Measurements from ENCODE around the gene TMCO4. TPM values are rescaled to one million over a fixed set of nuclear protein-coding genes. Genes with fewer than 3 reads are reported as not detected.
A peak's percentile ranks its signal among the peaks of the same experiment; 100 is the strongest.

The TMCO4 gene
- total RNA-seq, 1 donor, result 27.5 TPM

GRCh38 chr1:19773485-19773884 lies 26.2 kb downstream of the TMCO4 start:
- no peak for TF ChIP-seq CTCF (IDR thresholded peaks at IDR 0.05; ENCODE audit: extremely low read depth, low read depth, low read length)
- no peak overlapping the region for H2AFZ ChIP-seq (ENCODE audit: low read length)

GRCh38 chr1:19772053-19772452 lies 27.7 kb downstream of the TMCO4 start:
- H3K9me3 ChIP-seq (ENCODE audit: low read depth, low read length), result no peaks in the 10 kb centered on the region
- no peaks in the 10 kb centered on the region for H4K20me1 ChIP-seq (ENCODE audit: insufficient read depth, low read length)
- no peaks in the 10 kb centered on the region for H3K27me3 ChIP-seq (ENCODE audit: insufficient read depth, low read length)
- peaks cover 6% of the 10 kb centered on the region for H3K36me3 ChIP-seq (ENCODE audit: insufficient read depth, low read length)
- no peaks in the 10 kb centered on the region for H3K79me2 ChIP-seq (ENCODE audit: insufficient read depth, low read length)
- DNase-seq (ENCODE audit: insufficient read length, low spot score, missing footprints), result peak; percentile 57
- H2AFZ ChIP-seq (ENCODE audit: low read length), result no peak overlapping the region
- H3K4me3 ChIP-seq (ENCODE audit: insufficient read depth, low read length), result no peak overlapping the region
- peaks cover 20% of the 10 kb centered on the region for H3K4me1 ChIP-seq (ENCODE audit: insufficient read depth, low read length)
- H3K27ac ChIP-seq (ENCODE audit: low read depth, low read length), result no peak overlapping the region
- no peak overlapping the region for H3K4me2 ChIP-seq (ENCODE audit: insufficient read depth, low read length)
- TF ChIP-seq CTCF (IDR thresholded peaks at IDR 0.05; ENCODE audit: extremely low read depth, low read depth, low read length), result no peak

More at GRCh38 chr1:19773485-19773884, 26.2 kb downstream of the TMCO4 start:
- Histone ChIP-seq H4K20me1 (ENCODE audit: insufficient read depth, low read length) (no peaks in the 10 kb centered on the region), H3K79me2 (ENCODE audit: insufficient read depth, low read length) (no peaks in the 10 kb centered on the region), H3K4me1 (ENCODE audit: insufficient read depth, low read length) (peaks cover 14% of the 10 kb centered on the region), H3K4me3 (ENCODE audit: insufficient read depth, low read length) (no peak overlapping the region), H3K27me3 (ENCODE audit: insufficient read depth, low read length) (no peaks in the 10 kb centered on the region), H3K4me2 (ENCODE audit: insufficient read depth, low read length) (no peak overlapping the region), H3K27ac (ENCODE audit: low read depth, low read length) (no peak overlapping the region), H3K36me3 (ENCODE audit: insufficient read depth, low read length) (peaks cover 6% of the 10 kb centered on the region), H3K9me3 (ENCODE audit: low read depth, low read length) (no peaks in the 10 kb centered on the region)
- no peak for DNase-seq (ENCODE audit: insufficient read length, low spot score, missing footprints)

GRCh38 chr1:19771350-19771749 lies 28.4 kb downstream of the TMCO4 start:
- no peak overlapping the region for H3K4me2 ChIP-seq (ENCODE audit: insufficient read depth, low read length)
- H3K4me1 ChIP-seq (ENCODE audit: insufficient read depth, low read length), result peaks cover 23% of the 10 kb centered on the region
- no peak overlapping the region for H3K4me3 ChIP-seq (ENCODE audit: insufficient read depth, low read length)
- no peak for DNase-seq (ENCODE audit: insufficient read length, low spot score, missing footprints)
- H3K27ac ChIP-seq (ENCODE audit: low read depth, low read length), result no peak overlapping the region
- no peaks in the 10 kb centered on the region for H3K27me3 ChIP-seq (ENCODE audit: insufficient read depth, low read length)
- H4K20me1 ChIP-seq (ENCODE audit: insufficient read depth, low read length), result no peaks in the 10 kb centered on the region
- H3K36me3 ChIP-seq (ENCODE audit: insufficient read depth, low read length), result peaks cover 10% of the 10 kb centered on the region
- H3K9me3 ChIP-seq (ENCODE audit: low read depth, low read length), result no peaks in the 10 kb centered on the region
- no peaks in the 10 kb centered on the region for H3K79me2 ChIP-seq (ENCODE audit: insufficient read depth, low read length)
- no peak for TF ChIP-seq CTCF (IDR thresholded peaks at IDR 0.05; ENCODE audit: extremely low read depth, low read depth, low read length)
- H2AFZ ChIP-seq (ENCODE audit: low read length), result no peak overlapping the region

- TF ChIP-seq CTCF (IDR thresholded peaks at IDR 0.05; ENCODE audit: extremely low read depth, low read depth, low read length), result no peak
- H3K4me2 ChIP-seq (ENCODE audit: insufficient read depth, low read length), result no peak overlapping the region
- no peaks in the 10 kb centered on the region for H4K20me1 ChIP-seq (ENCODE audit: insufficient read depth, low read length)
- H3K4me1 ChIP-seq (ENCODE audit: insufficient read depth, low read length), result peaks cover 31% of the 10 kb centered on the region
- no peak for DNase-seq (ENCODE audit: insufficient read length, low spot score, missing footprints)
- no peaks in the 10 kb centered on the region for H3K79me2 ChIP-seq (ENCODE audit: insufficient read depth, low read length)
- H3K36me3 ChIP-seq (ENCODE audit: insufficient read depth, low read length), result peaks cover 10% of the 10 kb centered on the region
- no peaks in the 10 kb centered on the region for H3K27me3 ChIP-seq (ENCODE audit: insufficient read depth, low read length)
- no peak overlapping the region for H2AFZ ChIP-seq (ENCODE audit: low read length)
- no peaks in the 10 kb centered on the region for H3K9me3 ChIP-seq (ENCODE audit: low read depth, low read length)
- no peak overlapping the region for H3K4me3 ChIP-seq (ENCODE audit: insufficient read depth, low read length)
- no peak overlapping the region for H3K27ac ChIP-seq (ENCODE audit: low read depth, low read length)
Observed at GRCh38 chr1:19770436-19771190, 29.1 kb downstream of the TMCO4 start.

Measured in osteoblast (primary cell).